ENCODE results near the gene THBS3. TPM values are rescaled to one million over a fixed set of nuclear protein-coding genes. Genes with fewer than 3 reads are reported as not detected.

THBS3 gene
- total and polyA plus RNA-seq, 9 of the 15 experiments (the other 6 are each of a cell fraction or from before 2014, with no cell fraction given) = 0.59 to 8.3 (median 3.2) TPM

DNA sequence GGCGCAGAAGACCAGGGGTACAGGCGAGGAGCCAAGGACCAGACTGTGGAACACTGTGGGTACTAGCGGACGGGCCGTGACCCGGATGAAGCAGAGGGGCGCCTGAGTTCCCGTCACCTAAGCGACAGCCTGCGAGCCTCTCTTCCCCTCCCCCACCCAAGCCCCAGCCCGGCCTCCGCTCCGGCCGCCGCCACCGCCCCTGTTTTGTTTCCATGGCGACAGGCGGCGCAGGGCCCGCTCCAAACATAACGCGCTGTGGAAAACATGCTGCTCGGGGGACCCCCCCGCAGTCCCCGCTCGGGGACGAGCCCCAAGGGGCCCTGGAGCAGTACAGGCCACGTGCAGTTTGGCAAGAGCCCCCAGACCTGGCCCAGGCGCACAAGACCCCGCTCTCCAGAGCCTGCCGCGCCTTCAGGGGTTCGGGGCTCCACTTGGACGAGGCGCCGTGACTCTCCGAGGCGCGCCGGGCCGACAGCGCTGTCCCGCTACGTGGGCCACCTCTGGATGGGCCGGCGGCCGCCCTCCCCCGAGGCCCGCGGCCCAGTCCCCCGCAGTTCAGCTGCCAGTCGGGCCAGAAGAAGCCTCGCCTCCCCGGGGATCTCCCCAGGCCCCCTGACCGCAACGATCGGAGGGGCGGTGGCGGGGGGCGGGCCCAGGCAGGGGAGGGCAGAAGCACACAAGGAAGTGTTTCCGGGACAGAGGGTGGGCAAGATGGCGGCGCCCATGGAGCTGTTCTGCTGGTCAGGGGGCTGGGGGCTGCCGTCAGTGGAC, 1.0 kb upstream of the THBS3 start, which contains the start of gene MTX1 (continued):
- TF ChIP-seq PRMT5 (CRISPR knock-in tag; IDR thresholded peaks at IDR 0.05) = no peak
- TF ChIP-seq SAP30 (IDR thresholded peaks at IDR 0.05; ENCODE audit: borderline replicate concordance, insufficient read depth, low read depth, low read length, poor library complexity, severe bottlenecking) = peak; percentile 85
- no peak for TF ChIP-seq ZNF764 (CRISPR knock-in tag; IDR thresholded peaks at IDR 0.05; ENCODE audit: low read depth)
- TF ChIP-seq SLC30A9 (CRISPR knock-in tag; IDR thresholded peaks at IDR 0.05) = no peak
- TF ChIP-seq ZNF184 (CRISPR knock-in tag; IDR thresholded peaks at IDR 0.05) = no peak
- peak; percentile 72; the same call in 1 of the 2 replicates for TF ChIP-seq ZNF175 (CRISPR knock-in tag; IDR thresholded peaks at IDR 0.05; ENCODE audit: low read depth)
- no peak for TF ChIP-seq HLTF (IDR thresholded peaks at IDR 0.05)
- TF ChIP-seq NCOR1 (IDR thresholded peaks at IDR 0.05) = peak; percentile 37
- no peak for TF ChIP-seq ARHGAP35 (IDR thresholded peaks at IDR 0.05; ENCODE audit: partially characterized antibody)
- no peak for TF ChIP-seq CEBPB (tag; IDR thresholded peaks at IDR 0.05)
- TF ChIP-seq NFE2L1 (tag; IDR thresholded peaks at IDR 0.05; ENCODE audit: borderline replicate concordance, low read depth) = no peak
- TF ChIP-seq C11orf30 (IDR thresholded peaks at IDR 0.05; ENCODE audit: low read depth) = peak; percentile 95
- TF ChIP-seq ZBTB1 (CRISPR knock-in tag; IDR thresholded peaks at IDR 0.05; ENCODE audit: borderline replicate concordance, low read depth) = no peak
- TF ChIP-seq ZBTB8A (IDR thresholded peaks at IDR 0.05; ENCODE audit: partially characterized antibody) = no peak
- TF ChIP-seq NR2C1 (IDR thresholded peaks at IDR 0.05) = peak; percentile 98
- TF ChIP-seq NR2C1 (tag; IDR thresholded peaks at IDR 0.05) = peak; percentile 98
- no peak for TF ChIP-seq ZNF232 (CRISPR knock-in tag; IDR thresholded peaks at IDR 0.05)
- TF ChIP-seq XRCC5 (IDR thresholded peaks at IDR 0.05; ENCODE audit: low read depth, low read length) = peak; percentile 54; the same call in 1 of the 2 replicates
- no peak for TF ChIP-seq NR2F6 (CRISPR knock-in tag; IDR thresholded peaks at IDR 0.05)
- no peak for TF ChIP-seq FUS (optimal IDR thresholded peaks at IDR 0.05; ENCODE audit: low read depth, low read length)
- peak; percentile 91 for TF ChIP-seq POLR2G (IDR thresholded peaks at IDR 0.05; ENCODE audit: low read depth, low read length)
- no peak for TF ChIP-seq ZNF143 (CRISPR knock-in tag; IDR thresholded peaks at IDR 0.05)
- peak; percentile 100 for TF ChIP-seq FOXJ2 (tag; IDR thresholded peaks at IDR 0.05)
- TF ChIP-seq ZNF197 (CRISPR knock-in tag; IDR thresholded peaks at IDR 0.05; ENCODE audit: low read depth) = peak; percentile 72; the same call in 1 of the 2 replicates
- no peak for TF ChIP-seq DDX20 (tag; IDR thresholded peaks at IDR 0.05; ENCODE audit: low read depth)
- no peak for TF ChIP-seq RBM39 (optimal IDR thresholded peaks at IDR 0.05; ENCODE audit: low read depth, low read length)
- TF ChIP-seq ZNF444 (CRISPR knock-in tag; IDR thresholded peaks at IDR 0.05) = no peak
- TF ChIP-seq PHB (CRISPR knock-in tag; IDR thresholded peaks at IDR 0.05) = no peak
- TF ChIP-seq ZNF324 (CRISPR knock-in tag; IDR thresholded peaks at IDR 0.05) = no peak
- no peak for TF ChIP-seq SAFB (IDR thresholded peaks at IDR 0.05; ENCODE audit: borderline replicate concordance, low read depth, low read length)
